ENCODE results near the gene MAGI1.

DNA sequence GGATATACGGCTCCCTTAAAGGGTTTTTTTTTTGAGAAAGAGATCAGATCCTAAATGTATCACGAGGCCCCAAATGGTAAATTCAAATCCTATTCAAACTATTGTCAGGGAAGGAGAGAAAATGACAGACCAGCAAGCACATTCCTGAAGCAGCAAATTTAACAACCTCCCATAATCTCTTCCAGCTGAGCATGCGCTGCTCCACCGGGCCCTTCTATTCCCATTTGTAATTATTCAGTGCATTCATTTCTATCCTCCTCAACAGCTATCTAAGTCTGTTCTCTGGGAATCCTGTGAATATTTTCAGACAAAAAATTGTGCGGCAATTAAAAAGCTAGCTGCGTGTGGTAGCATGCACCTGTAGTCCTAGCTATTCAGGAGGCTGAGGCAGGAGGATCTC is 43.2 kb downstream of the MAGI1 start:
- no peak for TF ChIP-seq ZFP3 (CRISPR knock-in tag; IDR thresholded peaks at IDR 0.05)
- TF ChIP-seq, protein P1, sequence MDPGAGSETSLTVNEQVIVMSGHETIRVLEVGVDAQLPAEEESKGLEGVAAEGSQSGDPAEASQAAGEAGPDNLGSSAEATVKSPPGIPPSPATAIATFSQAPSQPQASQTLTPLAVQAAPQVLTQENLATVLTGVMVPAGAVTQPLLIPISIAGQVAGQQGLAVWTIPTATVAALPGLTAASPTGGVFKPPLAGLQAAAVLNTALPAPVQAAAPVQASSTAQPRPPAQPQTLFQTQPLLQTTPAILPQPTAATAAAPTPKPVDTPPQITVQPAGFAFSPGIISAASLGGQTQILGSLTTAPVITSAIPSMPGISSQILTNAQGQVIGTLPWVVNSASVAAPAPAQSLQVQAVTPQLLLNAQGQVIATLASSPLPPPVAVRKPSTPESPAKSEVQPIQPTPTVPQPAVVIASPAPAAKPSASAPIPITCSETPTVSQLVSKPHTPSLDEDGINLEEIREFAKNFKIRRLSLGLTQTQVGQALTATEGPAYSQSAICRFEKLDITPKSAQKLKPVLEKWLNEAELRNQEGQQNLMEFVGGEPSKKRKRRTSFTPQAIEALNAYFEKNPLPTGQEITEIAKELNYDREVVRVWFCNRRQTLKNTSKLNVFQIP (CRISPR knock-in tag; IDR thresholded peaks at IDR 0.05; ENCODE audit: borderline replicate concordance, low read depth) = no peak
- TF ChIP-seq GLIS3 (CRISPR knock-in tag; IDR thresholded peaks at IDR 0.05) = no peak
- TF ChIP-seq, protein P2, sequence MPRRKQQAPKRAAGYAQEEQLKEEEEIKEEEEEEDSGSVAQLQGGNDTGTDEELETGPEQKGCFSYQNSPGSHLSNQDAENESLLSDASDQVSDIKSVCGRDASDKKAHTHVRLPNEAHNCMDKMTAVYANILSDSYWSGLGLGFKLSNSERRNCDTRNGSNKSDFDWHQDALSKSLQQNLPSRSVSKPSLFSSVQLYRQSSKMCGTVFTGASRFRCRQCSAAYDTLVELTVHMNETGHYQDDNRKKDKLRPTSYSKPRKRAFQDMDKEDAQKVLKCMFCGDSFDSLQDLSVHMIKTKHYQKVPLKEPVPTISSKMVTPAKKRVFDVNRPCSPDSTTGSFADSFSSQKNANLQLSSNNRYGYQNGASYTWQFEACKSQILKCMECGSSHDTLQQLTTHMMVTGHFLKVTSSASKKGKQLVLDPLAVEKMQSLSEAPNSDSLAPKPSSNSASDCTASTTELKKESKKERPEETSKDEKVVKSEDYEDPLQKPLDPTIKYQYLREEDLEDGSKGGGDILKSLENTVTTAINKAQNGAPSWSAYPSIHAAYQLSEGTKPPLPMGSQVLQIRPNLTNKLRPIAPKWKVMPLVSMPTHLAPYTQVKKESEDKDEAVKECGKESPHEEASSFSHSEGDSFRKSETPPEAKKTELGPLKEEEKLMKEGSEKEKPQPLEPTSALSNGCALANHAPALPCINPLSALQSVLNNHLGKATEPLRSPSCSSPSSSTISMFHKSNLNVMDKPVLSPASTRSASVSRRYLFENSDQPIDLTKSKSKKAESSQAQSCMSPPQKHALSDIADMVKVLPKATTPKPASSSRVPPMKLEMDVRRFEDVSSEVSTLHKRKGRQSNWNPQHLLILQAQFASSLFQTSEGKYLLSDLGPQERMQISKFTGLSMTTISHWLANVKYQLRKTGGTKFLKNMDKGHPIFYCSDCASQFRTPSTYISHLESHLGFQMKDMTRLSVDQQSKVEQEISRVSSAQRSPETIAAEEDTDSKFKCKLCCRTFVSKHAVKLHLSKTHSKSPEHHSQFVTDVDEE (CRISPR knock-in tag; IDR thresholded peaks at IDR 0.05) = no peak
- no peak for TF ChIP-seq ZNF8 (CRISPR knock-in tag; IDR thresholded peaks at IDR 0.05)
- TF ChIP-seq, protein P3, sequence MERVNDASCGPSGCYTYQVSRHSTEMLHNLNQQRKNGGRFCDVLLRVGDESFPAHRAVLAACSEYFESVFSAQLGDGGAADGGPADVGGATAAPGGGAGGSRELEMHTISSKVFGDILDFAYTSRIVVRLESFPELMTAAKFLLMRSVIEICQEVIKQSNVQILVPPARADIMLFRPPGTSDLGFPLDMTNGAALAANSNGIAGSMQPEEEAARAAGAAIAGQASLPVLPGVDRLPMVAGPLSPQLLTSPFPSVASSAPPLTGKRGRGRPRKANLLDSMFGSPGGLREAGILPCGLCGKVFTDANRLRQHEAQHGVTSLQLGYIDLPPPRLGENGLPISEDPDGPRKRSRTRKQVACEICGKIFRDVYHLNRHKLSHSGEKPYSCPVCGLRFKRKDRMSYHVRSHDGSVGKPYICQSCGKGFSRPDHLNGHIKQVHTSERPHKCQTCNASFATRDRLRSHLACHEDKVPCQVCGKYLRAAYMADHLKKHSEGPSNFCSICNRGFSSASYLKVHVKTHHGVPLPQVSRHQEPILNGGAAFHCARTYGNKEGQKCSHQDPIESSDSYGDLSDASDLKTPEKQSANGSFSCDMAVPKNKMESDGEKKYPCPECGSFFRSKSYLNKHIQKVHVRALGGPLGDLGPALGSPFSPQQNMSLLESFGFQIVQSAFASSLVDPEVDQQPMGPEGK (CRISPR knock-in tag; IDR thresholded peaks at IDR 0.05; ENCODE audit: borderline replicate concordance) = no peak
- no peak for TF ChIP-seq ZFP30 (CRISPR knock-in tag; IDR thresholded peaks at IDR 0.05)
- TF ChIP-seq CSDC2 (CRISPR knock-in tag; IDR thresholded peaks at IDR 0.05) = no peak
- TF ChIP-seq SNAI2 (CRISPR knock-in tag; IDR thresholded peaks at IDR 0.05) = no peak
- TF ChIP-seq ZNF70 (CRISPR knock-in tag; IDR thresholded peaks at IDR 0.05) = no peak
